Fibroblast of pulmonary artery (primary cell): ENCODE results near the gene SEC63.
"Not testable (repeated sequence)": the region's sequence is repeated elsewhere in the genome, so short reads cannot be mapped to it uniquely, and the experiment has no call there.

Experiments
- DNase-seq: peaks from one replicate; pipeline ENCODE4 v3.0.0-alpha.2; 2010; ENCODE audit warnings: low read depth
- H3K4me3 ChIP-seq: replicated peaks from 2 replicates; pipeline ENCODE4 v1.5.1; 2011; ENCODE audit warnings: low read depth, mild to moderate bottlenecking, control low read depth, low read length, moderate library complexity
- CTCF ChIP-seq: IDR thresholded peaks from 2 replicates; pipeline ENCODE4 v1.5.1; 2011; ENCODE audit warnings: mild to moderate bottlenecking, control low read depth, low read length, inconsistent platforms; ENCODE audit errors: missing control alignments

SEC63 gene

GRCh38 chr6:107941199-107941598 is 16.8 kb downstream of the SEC63 start:
- no peak for TF ChIP-seq CTCF
- no peak overlapping the region for H3K4me3 ChIP-seq
- DNase-seq = no peak

- H3K4me3 ChIP-seq, DNase-seq: not testable (repeated sequence)
These were observed 21.1 kb downstream of the SEC63 start for GRCh38 chr6:107936910-107937292.

GRCh38 chr6:107936162-107936909 is 21.7 kb downstream of the SEC63 start:
- no peak overlapping the region for H3K4me3 ChIP-seq
- DNase-seq = no peak
- TF ChIP-seq CTCF = no peak

- H3K4me3 ChIP-seq, DNase-seq: not testable (repeated sequence)
These were observed 23.8 kb downstream of the SEC63 start for GRCh38 chr6:107934229-107934628.

- TF ChIP-seq CTCF = no peak
These were observed 25.4 kb downstream of the SEC63 start for GRCh38 chr6:107932580-107932979.

GRCh38 chr6:107931894-107932293 is 26.1 kb downstream of the SEC63 start:
- no peak overlapping the region for H3K4me3 ChIP-seq
- no peak for TF ChIP-seq CTCF
- DNase-seq = no peak

More at GRCh38 chr6:107932580-107932979, 25.4 kb downstream of the SEC63 start:
- DNase-seq = no peak
- no peak overlapping the region for H3K4me3 ChIP-seq

- no peak overlapping the region for H3K4me3 ChIP-seq
These were observed 29.0 kb downstream of the SEC63 start for GRCh38 chr6:107928984-107929383.

GRCh38 chr6:107926697-107927544 is 31.1 kb downstream of the SEC63 start:
- not testable (repeated sequence) for DNase-seq, H3K4me3 ChIP-seq

More at GRCh38 chr6:107928984-107929383, 29.0 kb downstream of the SEC63 start:
- no peak for DNase-seq
- TF ChIP-seq CTCF = no peak
